ENCODE data around the gene CYSLTR2. TPM values are rescaled to one million over a fixed set of nuclear protein-coding genes. Genes with fewer than 3 reads are reported as not detected.
"Not testable (repeated sequence)": the region's sequence is repeated elsewhere in the genome, so short reads cannot be mapped to it uniquely, and the experiment has no call there.

The CYSLTR2 gene
- total RNA-seq, 1 donor from 2014 or later = 1.1 TPM

DNA sequence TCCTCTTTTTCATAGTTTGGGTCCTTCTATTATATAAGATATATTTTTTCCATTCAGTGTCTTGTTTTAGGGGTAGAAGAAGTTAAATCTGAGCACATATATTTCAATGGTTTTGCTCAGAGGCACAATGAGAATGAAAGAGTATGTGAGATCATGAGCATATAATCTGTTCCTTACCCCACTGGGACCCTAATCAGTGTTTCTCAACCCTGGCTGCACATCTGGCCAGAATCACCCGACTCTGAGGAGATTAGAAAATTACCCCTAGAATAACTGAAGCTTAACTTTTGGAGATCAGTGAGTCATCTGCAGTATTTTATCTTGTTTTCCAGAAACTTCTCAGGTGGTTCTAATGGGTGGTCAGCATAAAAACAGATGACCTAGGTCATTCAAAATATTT, 782 bp downstream of the CYSLTR2 start:
- no peak for DNase-seq
- Mint-ChIP-seq H3K36me3 (ENCODE audit: low read depth) (no peaks in the 10 kb centered on the region), H3K27ac (no peak overlapping the region), H3K9me3 (no peaks in the 10 kb centered on the region), H3K4me1 (peaks cover 25% of the 10 kb centered on the region), H3K4me3 (peak overlapping the region; percentile 30), H3K27me3 (no peaks in the 10 kb centered on the region)
- intact Hi-C loops (cut with micrococcal nuclease) = loop anchor here (5.0 kb wide), 1 partner anchor 238 kb away; no protein-coding TSS in a partner anchor

DNA sequence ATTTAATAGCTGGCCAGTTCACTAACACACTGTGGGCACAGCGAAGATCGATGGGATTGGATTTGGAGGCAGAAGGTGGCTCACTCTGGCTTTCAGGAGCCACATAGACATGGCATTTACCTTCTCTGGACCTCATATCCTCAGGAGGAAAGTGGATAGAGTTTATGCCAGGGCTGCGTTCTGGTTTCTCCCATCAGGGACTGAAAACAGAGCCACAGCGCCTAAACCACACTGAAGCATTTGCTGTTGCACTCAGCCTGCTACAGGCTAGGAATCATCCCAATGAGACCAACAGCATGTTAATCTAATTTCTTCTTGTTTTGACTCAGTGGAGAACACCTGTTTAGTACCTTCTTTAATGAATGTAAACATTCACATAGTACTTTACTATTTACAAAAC, 1.6 kb downstream of the CYSLTR2 start:
- no peaks in the 10 kb centered on the region for H3K9me3 Mint-ChIP-seq
- H3K36me3 Mint-ChIP-seq (ENCODE audit: low read depth) = no peaks in the 10 kb centered on the region
- H3K27me3 Mint-ChIP-seq = no peaks in the 10 kb centered on the region
- H3K27ac Mint-ChIP-seq = no peak overlapping the region
- DNase-seq = peak; percentile 57
- peak overlapping the region; percentile 31 for H3K4me3 Mint-ChIP-seq
- peaks cover 32% of the 10 kb centered on the region for H3K4me1 Mint-ChIP-seq
- intact Hi-C loops (cut with micrococcal nuclease) = no loop called here

DNA sequence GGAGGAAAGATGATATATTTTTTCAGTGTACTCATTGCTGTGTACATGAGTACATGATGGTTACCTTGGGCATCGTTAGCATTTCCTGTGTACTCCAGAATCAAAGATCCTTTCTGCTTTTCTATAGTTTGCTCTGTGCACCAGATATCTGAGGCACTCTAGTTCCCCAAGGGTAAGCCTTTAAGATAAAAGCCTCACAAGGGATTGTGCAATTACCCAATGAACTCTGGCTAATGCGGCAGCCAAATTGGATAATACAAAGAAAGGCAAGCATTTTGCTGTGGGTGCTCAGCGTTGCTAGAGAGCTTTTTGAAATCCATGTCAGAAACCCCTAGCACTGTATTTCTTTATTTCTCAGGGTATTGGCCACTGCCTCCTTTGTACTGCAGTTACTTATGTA, 2.9 kb downstream of the CYSLTR2 start:
- Mint-ChIP-seq H3K36me3 (ENCODE audit: low read depth) (no peaks in the 10 kb centered on the region), H3K9me3 (no peaks in the 10 kb centered on the region), H3K27ac (no peak overlapping the region), H3K4me1 (peaks cover 34% of the 10 kb centered on the region), H3K4me3 (no peak overlapping the region), H3K27me3 (no peaks in the 10 kb centered on the region)
- DNase-seq = no peak
- intact Hi-C loops (cut with micrococcal nuclease) = no loop called here

- Mint-ChIP-seq H3K4me3 (no peak overlapping the region), H3K4me1 (peaks cover 16% of the 10 kb centered on the region), H3K9me3 (peaks cover 11% of the 10 kb centered on the region), H3K36me3 (ENCODE audit: low read depth) (no peaks in the 10 kb centered on the region), H3K27ac (no peak overlapping the region), H3K27me3 (no peaks in the 10 kb centered on the region)
- DNase-seq = peak; percentile 51
- intact Hi-C loops (cut with micrococcal nuclease) = no loop called here
Measured at GRCh38 chr13:48660361-48661076, 6.8 kb downstream of the CYSLTR2 start.

- peaks cover 15% of the 10 kb centered on the region for H3K4me1 Mint-ChIP-seq
- peaks cover 17% of the 10 kb centered on the region for H3K9me3 Mint-ChIP-seq
- DNase-seq = peak; percentile 28
- no peaks in the 10 kb centered on the region for H3K36me3 Mint-ChIP-seq (ENCODE audit: low read depth)
- no peak overlapping the region for H3K4me3 Mint-ChIP-seq
- H3K27ac Mint-ChIP-seq = no peak overlapping the region
- H3K27me3 Mint-ChIP-seq = no peaks in the 10 kb centered on the region
- intact Hi-C loops (cut with micrococcal nuclease) = no loop called here
Measured at GRCh38 chr13:48661107-48661506, 7.4 kb downstream of the CYSLTR2 start.

DNA sequence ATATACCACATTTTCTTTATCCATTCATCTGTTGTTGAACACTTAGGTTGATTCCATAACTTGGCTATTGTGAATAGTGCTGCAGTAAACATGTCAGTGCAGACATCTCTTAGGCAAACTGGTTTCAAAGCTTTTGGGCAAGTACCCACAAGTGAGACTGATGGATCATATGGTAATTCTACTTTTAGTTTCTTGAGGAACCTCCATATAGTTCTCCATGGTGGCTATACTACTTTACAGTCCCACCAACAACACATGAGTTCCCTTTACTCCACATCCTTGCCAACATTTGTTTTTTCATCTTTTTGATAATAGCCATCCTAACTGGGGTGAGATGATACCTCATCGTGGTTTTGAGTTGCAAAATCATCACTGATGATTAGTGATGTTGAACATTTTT, 8.5 kb downstream of the CYSLTR2 start:
- Mint-ChIP-seq H3K9me3 (peaks cover 28% of the 10 kb centered on the region), H3K27ac (no peak overlapping the region), H3K4me1 (peaks cover 14% of the 10 kb centered on the region), H3K36me3 (ENCODE audit: low read depth) (no peaks in the 10 kb centered on the region), H3K4me3 (no peak overlapping the region), H3K27me3 (no peaks in the 10 kb centered on the region)
- intact Hi-C loops (cut with micrococcal nuclease) = no loop called here
- peak; percentile 37 for DNase-seq

- H3K4me3 Mint-ChIP-seq = no peak overlapping the region
- peaks cover 42% of the 10 kb centered on the region for H3K9me3 Mint-ChIP-seq
- intact Hi-C loops (cut with micrococcal nuclease) = no loop called here
- no peaks in the 10 kb centered on the region for H3K27me3 Mint-ChIP-seq
- H3K4me1 Mint-ChIP-seq = no peaks in the 10 kb centered on the region
- peaks cover 2% of the 10 kb centered on the region for H3K36me3 Mint-ChIP-seq (ENCODE audit: low read depth)
- H3K27ac Mint-ChIP-seq = no peak overlapping the region
- peak; percentile 18 for DNase-seq
Measured at GRCh38 chr13:48667136-48667535, 13.4 kb downstream of the CYSLTR2 start.

DNA sequence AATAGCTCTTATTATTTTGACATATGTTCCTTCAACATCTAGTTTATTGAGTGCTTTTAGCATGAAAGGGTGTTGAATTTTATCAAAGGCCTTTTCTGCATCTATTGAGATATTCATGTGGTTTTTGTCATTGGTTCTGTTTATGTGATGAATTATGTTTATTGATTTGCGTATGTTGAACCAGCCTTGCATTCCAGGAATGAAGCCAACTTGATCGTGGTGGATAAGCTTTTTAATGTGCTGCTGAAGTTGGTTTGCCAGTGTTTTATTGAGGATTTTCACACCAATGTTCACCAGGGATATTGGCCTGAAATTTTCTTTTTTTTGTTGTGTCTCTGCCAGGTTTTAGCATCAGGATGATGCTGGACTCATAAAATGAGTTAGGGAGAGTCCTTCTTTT, 17.7 kb downstream of the CYSLTR2 start:
- intact Hi-C loops (cut with micrococcal nuclease); H3K4me3 Mint-ChIP-seq; H3K27me3 Mint-ChIP-seq; DNase-seq; H3K36me3 Mint-ChIP-seq (ENCODE audit: low read depth); H3K4me1 Mint-ChIP-seq; H3K27ac Mint-ChIP-seq: not testable (repeated sequence)
- H3K9me3 Mint-ChIP-seq = peaks cover 27% of the 10 kb centered on the region

GRCh38 chr13:48675247-48675646, 21.5 kb downstream of the CYSLTR2 start:
- Mint-ChIP-seq H3K4me1 (no peaks in the 10 kb centered on the region), H3K27me3 (no peaks in the 10 kb centered on the region), H3K9me3 (peaks cover 9% of the 10 kb centered on the region), H3K36me3 (ENCODE audit: low read depth) (no peaks in the 10 kb centered on the region), H3K4me3 (no peak overlapping the region), H3K27ac (no peak overlapping the region)
- intact Hi-C loops (cut with micrococcal nuclease) = no loop called here
- no peak for DNase-seq

DNA sequence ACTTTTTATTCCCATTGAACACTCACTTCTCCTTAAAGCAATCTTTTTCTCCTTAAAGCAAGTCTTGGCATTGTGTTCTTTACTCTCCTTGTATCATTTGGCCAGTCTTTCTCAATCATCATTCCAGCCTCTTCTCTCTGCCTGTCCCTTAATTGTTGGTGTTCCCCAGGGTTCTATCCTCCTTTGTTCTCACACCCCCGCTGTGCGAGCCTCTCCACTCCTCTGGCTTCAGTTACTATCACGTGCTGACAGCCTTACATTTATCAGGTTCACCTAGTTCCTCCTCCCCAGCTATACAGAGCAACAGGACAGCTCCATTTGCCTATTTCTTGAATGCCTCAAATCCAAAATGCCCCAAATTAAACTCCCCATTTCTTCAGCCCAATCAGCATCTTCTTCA, 24.6 kb downstream of the CYSLTR2 start:
- intact Hi-C loops (cut with micrococcal nuclease) = no loop called here
- Mint-ChIP-seq H3K9me3 (peaks cover 3% of the 10 kb centered on the region), H3K4me3 (no peak overlapping the region), H3K27ac (no peak overlapping the region), H3K4me1 (no peaks in the 10 kb centered on the region), H3K27me3 (no peaks in the 10 kb centered on the region), H3K36me3 (ENCODE audit: low read depth) (no peaks in the 10 kb centered on the region)
- DNase-seq = no peak

- H3K27ac Mint-ChIP-seq = no peak overlapping the region
- H3K36me3 Mint-ChIP-seq (ENCODE audit: low read depth) = no peaks in the 10 kb centered on the region
- H3K4me3 Mint-ChIP-seq = no peak overlapping the region
- H3K4me1 Mint-ChIP-seq = no peaks in the 10 kb centered on the region
- intact Hi-C loops (cut with micrococcal nuclease) = no loop called here
- no peak for DNase-seq
- H3K27me3 Mint-ChIP-seq = no peaks in the 10 kb centered on the region
- no peaks in the 10 kb centered on the region for H3K9me3 Mint-ChIP-seq
Measured at GRCh38 chr13:48679941-48680680, 26.4 kb downstream of the CYSLTR2 start.

GRCh38 chr13:48680756-48681392, 27.1 kb downstream of the CYSLTR2 start:
- Mint-ChIP-seq H3K4me1 (no peaks in the 10 kb centered on the region), H3K9me3 (no peaks in the 10 kb centered on the region), H3K36me3 (ENCODE audit: low read depth) (no peaks in the 10 kb centered on the region), H3K4me3 (no peak overlapping the region), H3K27ac (no peak overlapping the region), H3K27me3 (no peaks in the 10 kb centered on the region)
- intact Hi-C loops (cut with micrococcal nuclease) = no loop called here
- no peak for DNase-seq

DNA sequence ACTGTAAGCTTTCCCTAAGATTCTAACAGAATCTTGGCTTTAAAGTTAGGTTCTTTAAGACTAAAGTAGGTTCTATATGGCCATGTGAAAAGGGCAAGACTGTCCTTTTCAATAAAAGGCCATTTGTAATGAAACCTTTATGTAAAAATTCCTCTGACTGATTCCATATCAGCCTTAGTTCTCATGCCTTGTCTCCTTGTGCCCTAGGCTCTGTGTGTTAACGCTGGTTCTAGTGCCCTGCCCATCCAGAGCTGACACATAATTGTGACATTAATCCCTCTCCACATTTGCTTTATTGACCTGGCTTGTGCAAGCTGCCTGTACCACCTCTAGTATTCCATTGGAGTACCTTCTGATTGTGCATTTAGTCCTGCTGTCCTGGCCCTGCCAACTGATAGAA, 28.2 kb downstream of the CYSLTR2 start:
- Mint-ChIP-seq H3K9me3 (no peaks in the 10 kb centered on the region), H3K4me1 (no peaks in the 10 kb centered on the region), H3K36me3 (ENCODE audit: low read depth) (no peaks in the 10 kb centered on the region), H3K4me3 (no peak overlapping the region), H3K27me3 (no peaks in the 10 kb centered on the region), H3K27ac (no peak overlapping the region)
- DNase-seq = no peak
- intact Hi-C loops (cut with micrococcal nuclease) = no loop called here

DNA sequence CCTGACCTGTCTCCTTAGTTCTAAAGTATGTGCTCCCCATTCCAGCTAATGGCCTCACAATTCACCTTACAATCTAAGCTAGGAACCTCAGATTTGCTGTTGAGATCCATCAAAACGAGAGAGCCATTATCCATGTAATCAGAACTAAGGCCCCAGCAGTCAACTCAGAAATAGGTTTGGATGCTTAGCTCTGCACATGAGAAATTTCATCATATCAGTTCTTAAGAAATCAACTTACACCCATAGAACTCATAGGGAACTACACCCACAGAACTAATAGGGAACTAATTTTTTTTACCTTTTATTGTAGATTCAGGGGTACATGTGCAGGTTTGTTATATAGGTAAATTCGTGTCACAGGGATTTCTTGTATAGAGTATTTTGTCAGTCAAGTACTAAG, 28.7 kb downstream of the CYSLTR2 start:
- H3K27me3 Mint-ChIP-seq = no peaks in the 10 kb centered on the region
- intact Hi-C loops (cut with micrococcal nuclease) = no loop called here
- H3K9me3 Mint-ChIP-seq = no peaks in the 10 kb centered on the region

More for the DNA sequence above, 28.7 kb downstream of the CYSLTR2 start:
- Mint-ChIP-seq H3K36me3 (ENCODE audit: low read depth) (no peaks in the 10 kb centered on the region), H3K4me1 (no peaks in the 10 kb centered on the region), H3K4me3 (no peak overlapping the region), H3K27ac (no peak overlapping the region)
- no peak for DNase-seq
